Dermis blood vessel endothelial cell (primary cell): ENCODE measurements around the gene DLEC1. TPM values are rescaled to one million over a fixed set of nuclear protein-coding genes. Genes with fewer than 3 reads are reported as not detected.
A peak's percentile ranks its signal among the peaks of the same experiment; 100 is the strongest.

Experiments used
- DNase-seq: peaks from one replicate; pipeline ENCODE4 v3.0.0; 2010
- total RNA-seq: library from RNA; depleted of rRNA; stranded (reverse); fragments of >200 nt; gene quantifications from 2 replicates; pipeline ENCODE4 v1.2.3, GENCODE V29; 2014

The DLEC1 gene
- total RNA-seq, 1 donor from 2014 or later = under 0.01 TPM

GRCh38 chr3:38001456-38002081 is 37.4 kb upstream of the DLEC1 start:
- DNase-seq = no peak

DNA sequence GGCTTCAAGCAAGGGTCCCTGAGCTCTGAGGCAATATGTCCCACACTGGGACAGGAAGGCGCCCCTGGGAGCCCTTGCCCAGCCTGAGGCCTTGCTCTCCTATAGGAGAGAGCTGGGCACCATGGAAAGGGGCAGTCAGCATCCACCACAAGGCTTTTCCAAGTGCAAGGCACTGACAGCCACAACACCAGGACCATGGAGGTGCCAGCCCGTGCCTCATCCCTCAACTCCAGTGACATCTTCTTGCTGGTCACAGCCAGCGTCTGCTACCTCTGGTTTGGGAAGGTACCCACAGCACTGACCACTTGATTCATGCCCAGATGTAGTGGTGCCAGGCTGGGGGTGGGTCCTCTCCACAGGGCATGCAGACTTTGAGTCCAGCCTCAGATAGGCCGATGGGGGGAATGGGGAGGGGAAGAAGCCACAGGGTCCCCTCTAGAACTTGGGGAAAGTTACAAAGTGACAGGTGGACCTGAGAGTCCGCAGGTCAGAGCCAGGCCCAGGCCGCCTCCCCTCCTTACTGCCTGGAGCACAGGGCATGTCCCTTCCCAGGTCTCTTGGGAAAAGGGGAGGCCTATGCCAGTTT is 36.6 kb upstream of the DLEC1 start:
- no peak for DNase-seq

DNA sequence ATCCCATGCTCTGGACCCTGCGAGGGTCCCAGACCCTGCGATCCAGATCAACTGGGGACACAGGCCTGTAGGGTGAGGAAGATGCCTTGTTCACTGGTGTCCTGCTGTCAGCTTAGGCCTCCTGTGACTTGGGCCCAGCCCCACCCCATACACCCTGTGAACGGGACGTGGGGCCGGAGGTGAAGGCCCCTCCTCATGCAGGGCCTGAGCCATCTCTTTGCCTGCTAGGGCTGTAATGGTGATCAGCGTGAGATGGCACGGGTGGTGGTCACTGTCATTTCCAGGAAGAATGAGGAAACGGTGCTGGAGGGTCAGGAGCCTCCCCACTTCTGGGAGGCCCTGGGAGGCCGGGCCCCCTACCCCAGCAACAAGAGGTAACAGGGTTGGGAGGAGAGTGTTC is 36.1 kb upstream of the DLEC1 start:
- DNase-seq = no peak

DNA sequence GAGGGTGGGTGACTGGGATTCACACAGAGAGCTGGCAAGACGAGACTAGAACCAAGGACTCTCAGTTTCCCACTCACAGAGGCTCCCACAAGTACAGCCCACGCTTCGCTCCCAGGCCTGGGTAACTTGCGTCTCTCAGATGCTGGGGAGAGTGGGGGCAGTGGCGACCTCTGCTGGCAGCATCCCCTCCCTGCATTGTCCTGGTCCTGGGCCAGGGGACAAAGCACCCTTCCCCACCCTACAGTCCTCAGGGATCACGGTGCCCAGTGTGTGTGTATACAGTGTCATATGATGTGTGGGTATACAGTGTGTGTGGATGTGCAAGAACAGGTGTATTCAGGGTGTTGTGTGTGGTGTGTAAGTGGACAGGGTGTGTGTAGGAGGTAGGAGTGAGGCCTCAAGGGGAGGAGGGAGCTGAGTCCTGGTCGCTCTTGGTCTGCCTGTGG is 35.6 kb upstream of the DLEC1 start:
- peak; percentile 71 for DNase-seq

- no peak for DNase-seq
Observed at GRCh38 chr3:38003817-38004414, 35.1 kb upstream of the DLEC1 start.

GRCh38 chr3:38004415-38005075 is 34.5 kb upstream of the DLEC1 start:
- DNase-seq = peak; percentile 79

DNA sequence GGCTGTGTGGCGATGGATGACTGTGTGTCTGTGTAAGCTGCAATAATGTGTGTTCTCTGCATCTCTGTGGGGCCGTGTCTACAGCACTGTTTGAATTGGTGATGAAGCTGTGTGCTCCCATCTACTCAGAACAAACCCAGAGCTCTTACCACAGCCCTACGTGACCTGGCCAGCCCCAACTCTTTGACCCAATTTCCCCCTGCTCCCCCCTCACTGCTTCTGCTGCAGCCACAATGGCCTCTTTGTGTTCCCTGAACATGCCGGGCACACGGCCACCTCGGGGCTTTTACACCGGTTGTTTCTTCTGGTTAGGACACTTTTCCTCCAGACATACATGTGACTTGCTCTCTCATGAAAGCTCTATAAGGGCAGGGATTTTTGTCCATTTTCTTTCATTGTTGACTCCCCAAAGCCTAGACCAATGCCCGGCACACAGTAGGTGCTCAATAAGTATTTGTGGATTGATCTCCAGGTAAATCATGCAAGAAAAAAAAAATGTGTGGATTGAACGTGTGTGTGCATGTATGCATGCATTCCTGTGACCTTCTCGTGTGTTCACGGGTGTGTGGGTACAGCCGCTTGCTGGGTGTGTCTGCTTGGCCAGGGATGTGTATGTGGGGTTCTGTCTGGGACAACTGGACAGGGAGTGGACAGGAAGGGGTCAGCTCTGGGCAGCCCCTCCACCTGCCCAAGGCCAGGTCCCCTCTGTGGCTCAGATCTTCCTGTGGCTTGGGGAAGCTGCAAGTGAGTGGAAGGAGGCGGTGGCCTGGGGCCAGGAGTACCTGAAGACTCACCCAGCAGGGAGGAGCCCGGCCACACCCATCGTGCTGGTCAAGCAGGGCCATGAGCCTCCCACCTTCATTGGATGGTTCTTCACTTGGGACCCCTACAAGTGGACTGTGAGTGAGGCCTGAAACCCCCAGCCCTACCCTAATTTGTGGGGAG is 33.7 kb upstream of the DLEC1 start:
- no peak for DNase-seq

DNA sequence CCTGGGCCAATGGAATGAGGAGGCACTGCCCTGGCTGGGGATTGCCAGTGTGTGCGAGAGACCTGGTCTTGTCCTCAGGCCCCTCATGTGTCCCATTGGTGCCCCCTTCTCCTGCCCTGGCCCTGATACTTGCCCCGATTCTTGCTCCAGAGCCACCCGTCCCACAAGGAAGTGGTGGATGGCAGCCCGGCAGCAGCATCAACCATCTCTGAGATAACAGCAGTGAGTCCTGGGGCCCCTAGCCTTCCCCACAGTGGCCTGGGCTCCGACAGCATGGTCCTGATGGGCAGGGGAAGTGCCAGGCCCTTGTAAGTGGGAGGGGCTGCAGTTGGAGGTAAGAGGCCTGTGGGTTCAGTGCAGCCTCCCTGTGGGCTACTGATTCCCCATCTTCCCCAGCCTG is 33.0 kb upstream of the DLEC1 start:
- no peak for DNase-seq

DNA sequence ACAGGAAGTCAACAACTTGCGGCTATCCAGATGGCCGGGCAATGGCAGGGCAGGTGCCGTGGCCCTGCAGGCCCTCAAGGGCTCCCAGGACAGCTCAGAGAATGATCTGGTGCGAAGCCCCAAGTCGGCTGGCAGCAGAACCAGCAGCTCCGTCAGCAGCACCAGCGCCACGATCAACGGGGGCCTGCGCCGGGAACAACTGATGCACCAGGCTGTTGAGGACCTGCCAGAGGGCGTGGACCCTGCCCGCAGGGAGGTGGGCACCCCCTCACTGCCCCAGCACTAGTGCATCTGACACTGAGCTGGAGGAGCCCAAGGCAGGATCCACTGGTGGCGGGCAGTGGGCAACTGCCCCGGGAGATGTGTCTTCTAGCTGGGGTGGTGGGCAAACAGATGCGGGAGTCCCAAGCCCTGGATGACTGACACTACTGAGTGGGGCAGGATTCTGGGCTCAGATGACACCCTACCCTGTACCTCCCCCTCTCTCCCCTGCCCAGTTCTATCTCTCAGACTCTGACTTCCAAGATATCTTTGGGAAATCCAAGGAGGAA is 32.5 kb upstream of the DLEC1 start:
- no peak for DNase-seq

DNA sequence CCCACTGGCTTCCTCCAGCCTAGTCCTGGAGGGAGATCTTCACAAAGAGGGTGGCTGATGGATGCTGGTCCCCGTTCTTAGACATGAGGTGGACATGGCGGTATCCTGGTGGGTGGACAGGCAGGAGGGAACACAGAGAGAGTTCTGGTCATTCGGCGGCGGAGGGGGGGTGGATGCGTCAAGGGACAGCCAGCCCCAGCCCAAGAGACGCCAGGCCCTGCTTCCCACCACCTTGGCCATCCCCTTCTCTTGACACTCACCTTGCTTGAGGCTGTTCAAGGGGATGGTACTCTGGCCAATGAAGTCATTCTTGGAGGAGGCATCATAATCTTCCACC is 31.3 kb upstream of the DLEC1 start:
- DNase-seq = no peak

DNA sequence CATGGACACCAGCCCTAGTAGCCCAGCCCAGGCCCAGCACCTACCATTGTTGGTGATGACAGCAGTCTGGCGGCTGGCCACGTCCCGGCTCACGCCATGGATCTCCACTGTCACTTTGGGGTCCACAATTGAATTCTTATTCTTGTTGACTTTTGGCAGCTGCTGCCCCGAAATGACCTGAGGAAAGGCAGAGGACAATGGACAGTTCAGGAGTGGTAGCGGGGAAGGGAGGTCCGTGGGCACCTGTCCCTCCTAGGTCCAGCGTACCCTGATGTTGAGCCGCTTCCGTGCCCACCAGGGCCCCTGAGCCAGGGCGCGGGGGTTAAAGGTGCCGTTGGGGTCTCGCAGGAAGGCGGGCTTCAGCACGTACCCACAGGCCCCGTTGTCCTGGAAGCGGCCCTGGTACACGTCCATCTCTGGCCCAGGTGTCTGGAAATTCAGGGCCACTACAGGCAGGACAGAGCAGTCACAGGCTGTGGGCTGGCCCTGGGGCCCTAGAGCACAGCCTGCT is 30.8 kb upstream of the DLEC1 start:
- DNase-seq = no peak

DNA sequence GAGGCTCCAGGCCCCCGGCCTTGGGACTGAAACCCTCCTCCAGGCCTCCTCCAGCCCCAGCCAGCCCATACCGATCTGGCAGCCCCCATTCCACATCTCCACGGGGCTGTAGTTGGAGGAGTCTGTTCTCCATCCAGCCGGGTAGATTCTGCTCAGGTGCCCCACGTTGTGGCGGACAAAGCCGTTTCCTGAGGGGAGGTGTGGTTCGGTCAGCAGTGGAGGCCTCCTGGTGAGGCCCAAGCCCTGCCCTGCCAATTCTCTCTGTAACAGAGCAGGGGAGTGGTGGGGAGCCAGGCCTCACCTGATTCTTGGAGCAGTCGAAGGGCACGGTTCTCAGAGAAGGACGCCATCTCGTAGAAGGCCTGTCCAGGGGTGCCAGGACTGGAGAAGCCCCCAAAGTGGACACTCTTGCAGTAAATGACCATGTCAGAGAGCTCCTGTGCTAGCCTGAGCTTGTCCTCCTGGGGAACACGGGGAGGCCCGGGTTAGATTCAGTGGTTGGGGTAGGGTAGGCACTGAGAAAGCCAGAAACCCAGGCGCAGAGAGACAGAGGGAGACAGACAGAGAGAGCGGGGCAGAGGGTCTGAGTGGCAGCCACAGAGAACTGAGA is 29.9 kb upstream of the DLEC1 start:
- no peak for DNase-seq

- DNase-seq = no peak
Observed at GRCh38 chr3:38009807-38010591, 29.0 kb upstream of the DLEC1 start.

DNA sequence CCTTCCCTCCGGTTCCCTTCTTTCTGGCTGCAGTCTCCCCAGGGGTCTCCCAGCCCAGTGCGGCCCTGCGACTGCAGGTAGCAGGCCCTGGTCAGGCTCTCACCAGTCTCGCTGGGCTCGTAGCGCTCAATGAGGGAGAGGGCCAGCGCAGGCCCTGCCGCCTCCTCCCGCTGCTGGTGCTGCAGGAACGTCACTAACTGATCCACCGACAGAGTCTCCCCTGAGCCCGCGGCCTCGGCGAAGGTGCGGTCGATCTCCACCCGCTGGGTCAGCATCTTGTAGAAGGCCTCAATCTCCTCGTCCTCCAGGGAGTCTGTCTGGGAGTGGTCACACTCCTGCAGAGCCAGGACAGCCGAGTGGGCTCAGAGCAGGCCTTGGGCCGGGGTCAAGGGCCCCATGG is 27.9 kb upstream of the DLEC1 start:
- no peak for DNase-seq

DNA sequence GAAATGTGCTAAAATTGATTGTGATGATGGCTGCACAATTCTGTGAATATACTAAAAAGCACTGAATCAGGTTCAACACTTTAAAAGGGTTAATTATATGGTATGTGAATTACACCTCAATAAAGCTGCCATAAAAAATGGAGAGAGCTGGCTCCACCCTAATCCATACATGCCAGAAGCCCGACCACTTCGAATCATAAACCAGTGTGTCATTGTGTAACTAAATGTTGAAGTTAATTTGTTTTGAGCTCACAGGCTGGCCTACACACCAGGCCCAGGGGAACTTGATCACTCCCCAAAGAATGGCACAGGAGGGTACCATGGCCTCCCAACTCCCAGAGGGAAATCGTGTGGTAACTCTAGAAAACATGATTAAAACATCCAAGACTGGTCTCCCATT is 23.5 kb upstream of the DLEC1 start:
- DNase-seq = no peak

DNA sequence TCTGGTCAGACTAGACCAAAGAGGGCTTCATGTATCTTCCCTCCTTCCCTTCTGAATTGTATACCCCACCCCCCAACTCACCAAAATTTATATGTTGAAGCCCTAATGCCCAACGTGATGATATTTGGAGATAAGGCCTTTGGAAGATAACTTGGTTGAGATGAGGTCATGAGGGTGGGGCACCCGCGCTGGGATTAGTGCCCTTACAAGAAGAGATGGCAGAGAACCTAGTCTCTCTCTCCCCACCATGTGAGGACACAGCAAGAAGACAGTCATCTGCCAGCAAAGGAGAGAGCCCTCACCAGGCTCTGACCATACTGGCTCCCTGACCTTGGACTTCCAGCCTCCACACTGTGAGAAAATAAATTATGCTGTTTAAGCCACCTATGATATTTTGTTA is 23.0 kb upstream of the DLEC1 start:
- no peak for DNase-seq

DNA sequence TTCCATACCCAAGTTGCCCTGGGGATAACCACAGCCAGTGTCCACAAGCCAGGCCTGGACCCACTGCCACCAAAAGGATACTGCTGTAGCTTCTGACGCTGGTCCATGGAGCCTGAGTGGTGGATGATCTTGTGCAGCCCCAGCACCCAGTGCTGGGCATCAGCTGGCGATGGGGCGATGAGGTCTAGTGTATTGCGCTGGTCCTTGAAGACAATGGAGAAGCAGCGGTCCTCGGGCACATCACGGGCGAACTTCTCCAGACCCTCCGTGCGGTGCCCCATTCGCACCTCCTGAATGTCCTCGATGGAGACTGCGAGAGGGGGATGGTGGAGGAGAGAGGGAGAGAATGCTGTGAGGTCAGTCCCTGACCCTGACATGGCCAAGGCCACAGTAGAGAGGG is 22.6 kb upstream of the DLEC1 start:
- DNase-seq = no peak

GRCh38 chr3:38016847-38017444 is 22.1 kb upstream of the DLEC1 start:
- no peak for DNase-seq

DNA sequence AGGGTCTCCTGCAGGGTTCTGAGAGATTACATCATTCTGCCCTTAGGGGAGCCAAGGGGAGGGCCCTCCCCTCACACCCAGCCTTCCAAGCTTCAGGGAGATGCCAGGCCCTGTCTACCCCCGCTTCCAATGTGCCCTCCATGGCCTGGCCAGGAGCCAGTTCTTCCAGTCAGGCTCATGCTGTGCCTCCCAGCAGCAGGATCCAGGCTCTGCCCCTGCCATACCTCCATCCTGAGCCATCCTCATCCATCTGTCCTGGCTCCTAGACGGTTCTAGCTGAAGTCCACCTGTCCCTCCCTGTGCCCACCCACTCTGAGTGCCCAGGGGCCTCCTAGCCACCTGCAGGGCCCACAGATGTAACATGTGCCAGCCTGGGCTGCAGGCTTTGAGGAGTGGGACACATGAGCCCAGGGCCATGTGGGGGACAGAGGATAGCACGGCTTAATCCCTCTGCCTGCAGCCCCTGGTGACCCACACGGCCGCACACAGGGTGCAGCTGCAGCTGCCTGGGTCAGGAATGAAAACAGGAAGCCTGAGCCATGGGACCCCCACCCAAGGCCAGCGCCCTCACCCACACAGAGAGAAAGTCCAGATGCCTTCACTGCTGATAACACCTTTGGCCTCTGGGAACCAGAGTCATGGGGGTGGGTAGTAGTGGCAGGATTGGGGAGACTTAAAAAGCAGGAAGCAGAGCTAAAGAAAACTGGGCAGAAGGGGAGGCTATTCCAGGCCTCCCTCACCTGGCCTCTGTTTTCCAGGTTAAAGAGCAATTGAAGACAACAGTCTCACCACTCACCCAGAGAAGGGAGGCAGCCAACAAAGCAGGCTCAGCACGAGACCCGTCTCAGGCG is 21.3 kb upstream of the DLEC1 start:
- no peak for DNase-seq
